Inflammatory macrophage treated with lipopolysaccharide for 1 hour (primary cell): ENCODE results near the gene IGF1R.
A peak's percentile ranks its signal among the peaks of the same experiment; 100 is the strongest.

Source experiments
- DNase-seq, 2 donors: peaks; one replicate each; pipeline ENCODE4 v3.0.0-alpha.2; 2020 to 2022

The IGF1R gene

GRCh38 chr15:98708037-98708590, 59.8 kb downstream of the IGF1R start:
- DNase-seq: no peak

- DNase-seq: no peak
Measured at GRCh38 chr15:98711810-98712209, 63.5 kb downstream of the IGF1R start.

- DNase-seq: no peak
Measured at GRCh38 chr15:98712845-98713584, 64.7 kb downstream of the IGF1R start.

GRCh38 chr15:98713585-98714001, 65.3 kb downstream of the IGF1R start:
- no peak for DNase-seq

GRCh38 chr15:98714922-98715321, 66.6 kb downstream of the IGF1R start:
- no peak for DNase-seq

- peak in 1 of 2 donors; percentile 20 for DNase-seq
Measured at GRCh38 chr15:98715401-98715800, 67.1 kb downstream of the IGF1R start.

- no peak for DNase-seq
Measured at GRCh38 chr15:98715890-98716443, 67.6 kb downstream of the IGF1R start.

GRCh38 chr15:98717371-98717770, 69.0 kb downstream of the IGF1R start:
- no peak for DNase-seq

- DNase-seq: no peak
Measured at GRCh38 chr15:98717942-98718341, 69.6 kb downstream of the IGF1R start.

- DNase-seq: no peak
Measured at GRCh38 chr15:98718426-98719136, 70.2 kb downstream of the IGF1R start.

GRCh38 chr15:98719137-98719740, 70.9 kb downstream of the IGF1R start:
- no peak for DNase-seq

GRCh38 chr15:98720031-98720430, 71.7 kb downstream of the IGF1R start:
- DNase-seq: no peak

- DNase-seq: no peak
Measured at GRCh38 chr15:98720577-98721565, 72.5 kb downstream of the IGF1R start.

GRCh38 chr15:98722209-98722608, 73.9 kb downstream of the IGF1R start:
- DNase-seq: no peak

- no peak for DNase-seq
Measured at GRCh38 chr15:98722645-98723044, 74.3 kb downstream of the IGF1R start.

GRCh38 chr15:98723195-98723594, 74.9 kb downstream of the IGF1R start:
- no peak for DNase-seq

- DNase-seq: no peak
Measured at GRCh38 chr15:98724048-98724447, 75.7 kb downstream of the IGF1R start.

GRCh38 chr15:98724494-98724893, 76.2 kb downstream of the IGF1R start:
- DNase-seq: no peak

GRCh38 chr15:98725874-98726273, 77.5 kb downstream of the IGF1R start:
- DNase-seq: no peak

- no peak for DNase-seq
Measured at GRCh38 chr15:98727115-98728040, 79.0 kb downstream of the IGF1R start.
